ENCODE measurements around the gene NKG7. TPM values are rescaled to one million over a fixed set of nuclear protein-coding genes. Genes with fewer than 3 reads are reported as not detected.

NKG7 gene
- total and polyA plus RNA-seq, 4 experiments from 2014 or later: 2.7 to 44.3 (median 19.6) TPM

- H3K27me3 ChIP-seq (ENCODE audit: insufficient read depth, low read length): no peaks in the 10 kb centered on the region
- peaks cover 50% of the 10 kb centered on the region for H3K4me1 ChIP-seq (ENCODE audit: insufficient read depth, low read length)
- no peak overlapping the region for H3K27ac ChIP-seq (ENCODE audit: low read depth, low read length)
- H3K9me3 ChIP-seq (ENCODE audit: control insufficient read depth in 1 of 2, low read length in 2 of 2): no peaks in the 10 kb centered on the region
- H3K36me3 ChIP-seq (ENCODE audit: insufficient read depth, low read length): no peaks in the 10 kb centered on the region
- ChIA-PET CTCF (ENCODE audit: partially characterized antibody) (interaction anchor here (1.1 kb wide), 1 partner anchor 24 kb away, joined by 4 read pairs; no protein-coding TSS in a partner anchor), POLR2A (ENCODE audit: partially characterized antibody) (interaction anchor here (1.3 kb wide), 1 partner anchor 30 kb away, joined by 4 read pairs; no protein-coding TSS in a partner anchor)
- Mint-ChIP-seq H3K27me3 (no peaks in the 10 kb centered on the region), H3K9me3 (no peaks in the 10 kb centered on the region), H3K4me1 (peaks cover 30 to 68% (median 49%) of the 10 kb centered on the region in 4 donors), H3K27ac (peak overlapping the region in 5 of 7 donors; percentile 12 to 89 (median 77)), H3K36me3 (peaks cover 0 to 17% of the 10 kb centered on the region in 2 donors), H3K4me3 (peak overlapping the region; percentile 15 to 78 (median 58))
- no peak for DNase-seq
- H3K4me3 ChIP-seq (ENCODE audit: low read length in 2 of 2): no peak overlapping the region
- intact Hi-C loops (cut with micrococcal nuclease): loop anchor here (5.0 kb wide), 1 partner anchor 338 kb away; no protein-coding TSS in a partner anchor
Observed at GRCh38 chr19:51364200-51365106, 8.0 kb downstream of the NKG7 start.

- Histone ChIP-seq H3K9me3 (ENCODE audit: control insufficient read depth in 1 of 2, low read length in 2 of 2) (no peaks in the 10 kb centered on the region), H3K27ac (ENCODE audit: low read depth, low read length) (no peak overlapping the region), H3K4me1 (ENCODE audit: insufficient read depth, low read length) (peaks cover 33% of the 10 kb centered on the region), H3K27me3 (ENCODE audit: insufficient read depth, low read length) (no peaks in the 10 kb centered on the region), H3K4me3 (ENCODE audit: low read length in 2 of 2) (no peak overlapping the region), H3K36me3 (ENCODE audit: insufficient read depth, low read length) (no peaks in the 10 kb centered on the region)
- H3K4me1 Mint-ChIP-seq: peaks cover 22 to 48% (median 36%) of the 10 kb centered on the region in 4 donors
- no peaks in the 10 kb centered on the region for H3K27me3 Mint-ChIP-seq
- no peaks in the 10 kb centered on the region for H3K9me3 Mint-ChIP-seq
- no peak for DNase-seq
- intact Hi-C loops (cut with micrococcal nuclease): no loop called here
- no peak overlapping the region for H3K4me3 Mint-ChIP-seq
- H3K36me3 Mint-ChIP-seq: peaks cover 0 to 8% of the 10 kb centered on the region in 2 donors
- ChIA-PET POLR2A (ENCODE audit: partially characterized antibody) (no interaction called here), CTCF (ENCODE audit: partially characterized antibody) (no interaction called here)
- H3K27ac Mint-ChIP-seq: no peak overlapping the region
Observed at GRCh38 chr19:51361239-51361638, 11.2 kb downstream of the NKG7 start.

- Mint-ChIP-seq H3K27me3 (no peaks in the 10 kb centered on the region), H3K4me1 (peaks cover 24 to 50% (median 35%) of the 10 kb centered on the region in 4 donors), H3K4me3 (no peak overlapping the region), H3K36me3 (peaks cover 0 to 3% of the 10 kb centered on the region in 2 donors), H3K27ac (peak overlapping the region in 2 of 7 donors; percentile 66 to 69), H3K9me3 (no peaks in the 10 kb centered on the region)
- Histone ChIP-seq H3K36me3 (ENCODE audit: insufficient read depth, low read length) (no peaks in the 10 kb centered on the region), H3K27ac (ENCODE audit: low read depth, low read length) (no peak overlapping the region), H3K4me1 (ENCODE audit: insufficient read depth, low read length) (peaks cover 28% of the 10 kb centered on the region), H3K4me3 (ENCODE audit: low read length in 2 of 2) (no peak overlapping the region), H3K9me3 (ENCODE audit: control insufficient read depth in 1 of 2, low read length in 2 of 2) (no peaks in the 10 kb centered on the region), H3K27me3 (ENCODE audit: insufficient read depth, low read length) (no peaks in the 10 kb centered on the region)
- no peak for DNase-seq
- intact Hi-C loops (cut with micrococcal nuclease): no loop called here
- ChIA-PET CTCF (ENCODE audit: partially characterized antibody) (interaction anchor here (0.7 to 1.9 kb wide), 2 partner anchors 20 to 21 kb away, joined by 3 to 6 read pairs; no protein-coding TSS in a partner anchor), POLR2A (ENCODE audit: partially characterized antibody) (interaction anchor here (0.7 kb wide), 1 partner anchor 9 kb away, joined by 4 read pairs; the partner anchor contains the start of gene CLDND2)
Observed at GRCh38 chr19:51359294-51359693, 13.2 kb downstream of the NKG7 start.

GRCh38 chr19:51357952-51358351 is 14.5 kb downstream of the NKG7 start:
- Histone ChIP-seq H3K27ac (ENCODE audit: low read depth, low read length) (no peak overlapping the region), H3K9me3 (ENCODE audit: control insufficient read depth in 1 of 2, low read length in 2 of 2) (no peaks in the 10 kb centered on the region), H3K36me3 (ENCODE audit: insufficient read depth, low read length) (no peaks in the 10 kb centered on the region), H3K27me3 (ENCODE audit: insufficient read depth, low read length) (no peaks in the 10 kb centered on the region), H3K4me3 (ENCODE audit: low read length in 2 of 2) (no peak overlapping the region), H3K4me1 (ENCODE audit: insufficient read depth, low read length) (peaks cover 22% of the 10 kb centered on the region)
- H3K27ac Mint-ChIP-seq: peak overlapping the region in 2 of 7 donors; percentile 15 to 24
- DNase-seq: no peak
- ChIA-PET CTCF (ENCODE audit: partially characterized antibody) (interaction anchor here (1.9 kb wide), 1 partner anchor 20 kb away, joined by 6 read pairs; no protein-coding TSS in a partner anchor), POLR2A (ENCODE audit: partially characterized antibody) (no interaction called here)
- no peaks in the 10 kb centered on the region for H3K27me3 Mint-ChIP-seq
- intact Hi-C loops (cut with micrococcal nuclease): no loop called here
- H3K4me1 Mint-ChIP-seq: peaks cover 19 to 40% (median 25%) of the 10 kb centered on the region in 4 donors
- H3K9me3 Mint-ChIP-seq: no peaks in the 10 kb centered on the region
- H3K4me3 Mint-ChIP-seq: no peak overlapping the region
- H3K36me3 Mint-ChIP-seq: peaks cover 0 to 3% of the 10 kb centered on the region in 2 donors

GRCh38 chr19:51356159-51356801 is 16.2 kb downstream of the NKG7 start:
- H3K36me3 ChIP-seq (ENCODE audit: insufficient read depth, low read length): no peaks in the 10 kb centered on the region
- no peak for DNase-seq
- H3K4me3 ChIP-seq (ENCODE audit: low read length in 2 of 2): no peak overlapping the region
- Mint-ChIP-seq H3K9me3 (no peaks in the 10 kb centered on the region), H3K4me3 (no peak overlapping the region), H3K27me3 (no peaks in the 10 kb centered on the region), H3K36me3 (peaks cover 9 to 13% of the 10 kb centered on the region in 2 donors), H3K4me1 (peaks cover 15 to 27% (median 19%) of the 10 kb centered on the region in 4 donors), H3K27ac (peak overlapping the region in 3 of 7 donors; percentile 4 to 12 (median 11))
- ChIA-PET POLR2A (ENCODE audit: partially characterized antibody) (interaction anchor here (1.0 kb wide), 1 partner anchor 9 kb away, joined by 3 read pairs; the partner anchor contains the start of gene ETFB), CTCF (ENCODE audit: partially characterized antibody) (no interaction called here)
- intact Hi-C loops (cut with micrococcal nuclease): no loop called here
- no peak overlapping the region for H3K27ac ChIP-seq (ENCODE audit: low read depth, low read length)
- peaks cover 11% of the 10 kb centered on the region for H3K4me1 ChIP-seq (ENCODE audit: insufficient read depth, low read length)
- no peaks in the 10 kb centered on the region for H3K27me3 ChIP-seq (ENCODE audit: insufficient read depth, low read length)
- no peaks in the 10 kb centered on the region for H3K9me3 ChIP-seq (ENCODE audit: control insufficient read depth in 1 of 2, low read length in 2 of 2)

GRCh38 chr19:51354742-51355148 is 17.7 kb downstream of the NKG7 start:
- peaks cover 15 to 22% (median 18%) of the 10 kb centered on the region in 4 donors for H3K4me1 Mint-ChIP-seq

More at GRCh38 chr19:51354742-51355148, 17.7 kb downstream of the NKG7 start:
- H3K4me3 ChIP-seq (ENCODE audit: low read length in 2 of 2): no peak overlapping the region
- H3K36me3 ChIP-seq (ENCODE audit: insufficient read depth, low read length): no peaks in the 10 kb centered on the region
- no peak overlapping the region for H3K27ac ChIP-seq (ENCODE audit: low read depth, low read length)
- Mint-ChIP-seq H3K27me3 (no peaks in the 10 kb centered on the region), H3K36me3 (peaks cover 13 to 20% of the 10 kb centered on the region in 2 donors), H3K9me3 (no peaks in the 10 kb centered on the region), H3K27ac (peak overlapping the region in 6 of 7 donors; percentile 17 to 89 (median 84)), H3K4me3 (peak overlapping the region in 6 of 8 donors; percentile 26 to 72 (median 54))
- ChIA-PET POLR2A (ENCODE audit: partially characterized antibody) (interaction anchor here (0.9 kb wide), 1 partner anchor 13 kb away, joined by 4 read pairs; no protein-coding TSS in a partner anchor), CTCF (ENCODE audit: partially characterized antibody) (interaction anchor here (1.1 to 1.3 kb wide), 3 partner anchors 11 to 118 kb away, joined by 3 read pairs; no protein-coding TSS in a partner anchor)
- H3K9me3 ChIP-seq (ENCODE audit: control insufficient read depth in 1 of 2, low read length in 2 of 2): no peaks in the 10 kb centered on the region
- peaks cover 11% of the 10 kb centered on the region for H3K4me1 ChIP-seq (ENCODE audit: insufficient read depth, low read length)
- intact Hi-C loops (cut with micrococcal nuclease): no loop called here
- no peaks in the 10 kb centered on the region for H3K27me3 ChIP-seq (ENCODE audit: insufficient read depth, low read length)
- peak in 4 of 5 donors; percentile 29 to 65 (median 49) for DNase-seq
